NCI-H2171 treated with DMSO at 0.1 percent for 48 hours (cell line): ENCODE results near the gene PTPN22.

ENCODE experiments used
- DNase-seq: peaks from one replicate; lab custom pipeline; 2025; lab: John Stamatoyannopoulos, UW

Gene PTPN22

GRCh38 chr1:113800487-113800886 is 71.0 kb downstream of the PTPN22 start:
- no peak for DNase-seq

GRCh38 chr1:113797472-113797871 is 74.0 kb downstream of the PTPN22 start:
- DNase-seq = peak; percentile 22

- DNase-seq = no peak
Measured at GRCh38 chr1:113793878-113794834, 77.4 kb downstream of the PTPN22 start.

- no peak for DNase-seq
Measured at GRCh38 chr1:113792986-113793385, 78.5 kb downstream of the PTPN22 start.

- no peak for DNase-seq
Measured at GRCh38 chr1:113792471-113792870, 79.0 kb downstream of the PTPN22 start.

- no peak for DNase-seq
Measured at GRCh38 chr1:113788802-113789201, 82.7 kb downstream of the PTPN22 start.

GRCh38 chr1:113787663-113788062 is 83.8 kb downstream of the PTPN22 start:
- DNase-seq = no peak

GRCh38 chr1:113786069-113786468 is 85.4 kb downstream of the PTPN22 start:
- DNase-seq = peak; percentile 64

GRCh38 chr1:113784104-113784779 is 87.3 kb downstream of the PTPN22 start:
- DNase-seq = no peak

GRCh38 chr1:113783254-113784103 is 88.0 kb downstream of the PTPN22 start:
- no peak for DNase-seq

GRCh38 chr1:113782406-113782805 is 89.1 kb downstream of the PTPN22 start:
- no peak for DNase-seq

- no peak for DNase-seq
Measured at GRCh38 chr1:113780374-113781146, 91.0 kb downstream of the PTPN22 start.

- DNase-seq = no peak
Measured at GRCh38 chr1:113779542-113779941, 92.0 kb downstream of the PTPN22 start.

GRCh38 chr1:113777561-113777960 is 94.0 kb downstream of the PTPN22 start:
- DNase-seq = no peak

GRCh38 chr1:113770031-113770430 is 101.5 kb downstream of the PTPN22 start:
- no peak for DNase-seq

GRCh38 chr1:113769601-113769970 is 101.9 kb downstream of the PTPN22 start:
- DNase-seq = no peak

- DNase-seq = no peak
Measured at GRCh38 chr1:113768916-113769600, 102.5 kb downstream of the PTPN22 start.

GRCh38 chr1:113765306-113766230 is 105.9 kb downstream of the PTPN22 start:
- no peak for DNase-seq
